Brain microvascular endothelial cell (primary cell): ENCODE results near the gene CYSTM1.

Experiments used
- DNase-seq: peaks from one replicate; pipeline ENCODE4 v3.0.0-alpha.2; 2020
- H3K27ac ChIP-seq: fragments of 250-450 bp; sonication (Bioruptor Pico); 2 replicates; pipeline ENCODE4 v1.5.1; 2020; ENCODE audit warnings: mild to moderate bottlenecking, moderate library complexity
- H3K27me3 ChIP-seq: fragments of 250-450 bp; sonication (Bioruptor Pico); replicated peaks from 2 replicates; pipeline ENCODE4 v1.5.1; 2020; ENCODE audit warnings: mild to moderate bottlenecking
- H3K36me3 ChIP-seq: fragments of 250-450 bp; sonication (Bioruptor Pico); replicated peaks from 2 replicates; pipeline ENCODE4 v1.5.1; 2020; ENCODE audit warnings: mild to moderate bottlenecking
- H3K4me3 ChIP-seq: 2 replicates; pipeline ENCODE4 v1.5.1; 2011; ENCODE audit warnings: low read depth, mild to moderate bottlenecking, control low read depth, low read length, moderate library complexity
- in situ Hi-C: cut with HindIII; loops from 2 replicates; pipeline ENCODE4 v1.10.0; 2017; ENCODE audit warnings: low sequenced_read_pairs, low pct_ligation_motif_present
- TF ChIP-seq, protein P1 (sequence below): IDR thresholded peaks from 2 replicates; pipeline ENCODE4 v1.5.1; 2011; ENCODE audit warnings: low read depth, mild to moderate bottlenecking, moderate library complexity, low read length, control low read depth, inconsistent platforms; ENCODE audit errors: missing control alignments

Gene CYSTM1, protein sequence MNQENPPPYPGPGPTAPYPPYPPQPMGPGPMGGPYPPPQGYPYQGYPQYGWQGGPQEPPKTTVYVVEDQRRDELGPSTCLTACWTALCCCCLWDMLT

DNA sequence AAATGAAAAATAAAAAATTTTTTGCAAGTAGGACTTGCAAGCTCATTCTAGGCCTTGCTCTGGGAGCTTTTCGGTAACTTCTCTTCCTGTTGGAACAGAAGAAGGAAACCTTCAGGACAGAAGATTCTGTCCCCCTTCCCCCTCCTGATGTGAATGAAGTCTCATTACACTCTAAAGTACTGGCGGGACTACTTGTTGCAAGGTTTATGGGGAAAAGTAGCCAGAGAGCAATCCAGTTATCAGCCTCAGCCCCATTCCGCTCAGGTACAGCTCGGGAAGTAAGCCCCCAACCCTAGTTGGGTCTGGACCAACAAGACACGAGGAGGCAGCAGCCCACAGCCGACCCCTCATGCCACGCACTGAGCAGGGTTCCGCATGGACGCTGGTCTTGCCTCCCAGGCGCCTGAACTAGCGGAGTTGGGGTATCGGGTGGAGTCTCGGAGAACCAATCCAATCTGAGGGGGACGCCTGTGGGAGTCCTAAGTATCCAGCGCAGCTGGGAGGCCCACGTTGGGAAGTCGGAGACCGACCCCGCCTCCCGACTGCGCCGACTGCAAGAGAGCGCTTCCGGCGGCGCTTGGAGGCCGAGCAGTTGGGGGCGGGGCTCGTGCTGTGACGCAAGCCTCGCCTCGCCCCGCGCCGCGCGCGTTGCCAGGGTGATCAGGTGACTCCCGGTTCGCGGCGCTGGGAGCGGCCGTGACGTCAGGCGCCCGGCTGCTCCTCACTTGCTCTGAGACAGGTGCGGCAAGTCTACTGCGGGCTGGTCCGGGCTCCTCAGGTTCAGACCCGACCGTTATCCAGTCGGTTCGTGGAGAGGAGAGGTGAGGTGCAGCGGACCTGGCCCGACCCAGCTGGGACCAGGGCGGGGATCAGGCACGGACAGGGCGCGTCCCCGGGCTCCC lies at the start of gene CYSTM1:
Gene CYSTM1, plus strand, starts transcription at position 724 of the 902 bp plus-strand sequence. CDS start 19,278 bp downstream, outside the sequence.
- in situ Hi-C loops = no loop called here
- TF ChIP-seq, protein P1, sequence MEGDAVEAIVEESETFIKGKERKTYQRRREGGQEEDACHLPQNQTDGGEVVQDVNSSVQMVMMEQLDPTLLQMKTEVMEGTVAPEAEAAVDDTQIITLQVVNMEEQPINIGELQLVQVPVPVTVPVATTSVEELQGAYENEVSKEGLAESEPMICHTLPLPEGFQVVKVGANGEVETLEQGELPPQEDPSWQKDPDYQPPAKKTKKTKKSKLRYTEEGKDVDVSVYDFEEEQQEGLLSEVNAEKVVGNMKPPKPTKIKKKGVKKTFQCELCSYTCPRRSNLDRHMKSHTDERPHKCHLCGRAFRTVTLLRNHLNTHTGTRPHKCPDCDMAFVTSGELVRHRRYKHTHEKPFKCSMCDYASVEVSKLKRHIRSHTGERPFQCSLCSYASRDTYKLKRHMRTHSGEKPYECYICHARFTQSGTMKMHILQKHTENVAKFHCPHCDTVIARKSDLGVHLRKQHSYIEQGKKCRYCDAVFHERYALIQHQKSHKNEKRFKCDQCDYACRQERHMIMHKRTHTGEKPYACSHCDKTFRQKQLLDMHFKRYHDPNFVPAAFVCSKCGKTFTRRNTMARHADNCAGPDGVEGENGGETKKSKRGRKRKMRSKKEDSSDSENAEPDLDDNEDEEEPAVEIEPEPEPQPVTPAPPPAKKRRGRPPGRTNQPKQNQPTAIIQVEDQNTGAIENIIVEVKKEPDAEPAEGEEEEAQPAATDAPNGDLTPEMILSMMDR = no peak
- peak; percentile 91 for DNase-seq
- H3K27me3 ChIP-seq = no peaks in the 10 kb centered on the region
- H3K4me3 ChIP-seq = peak within 1 kb of the TSS; percentile 80
- H3K36me3 ChIP-seq = no peaks in the 10 kb centered on the region
- H3K27ac ChIP-seq = peak within 1 kb of the TSS; percentile 68

DNA sequence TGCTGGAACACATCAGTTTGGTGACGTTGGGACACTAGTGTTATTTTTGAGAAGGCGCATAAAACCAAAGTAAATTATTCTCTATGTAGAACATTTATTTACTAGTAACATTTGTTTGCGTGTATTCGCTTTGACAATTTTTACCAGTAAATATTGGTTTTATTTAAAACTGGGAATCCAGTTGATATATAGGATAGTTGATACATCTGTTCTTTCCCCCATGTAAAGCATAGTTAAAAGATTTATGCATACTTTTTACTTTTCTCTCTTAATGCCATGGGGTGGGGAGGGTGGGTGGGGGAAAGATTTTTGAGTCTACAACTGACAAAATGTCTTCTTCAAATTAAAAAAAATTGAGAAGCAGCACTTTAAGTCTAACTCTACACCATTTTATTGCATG lies 49.4 kb upstream of the CYSTM1 start, which contains the start of gene IGIP:
Gene IGIP, plus strand, starts transcription at position 301 of the 400 bp plus-strand sequence. CDS start 2,540 bp downstream, outside the sequence.
- Histone ChIP-seq H3K36me3 (no peaks in the 10 kb centered on the region), H3K27ac (no peak within 1 kb of the TSS), H3K27me3 (no peaks in the 10 kb centered on the region), H3K4me3 (no peak within 1 kb of the TSS)
- no peak for DNase-seq
- TF ChIP-seq, protein P1 = no peak
- in situ Hi-C loops = no loop called here

DNA sequence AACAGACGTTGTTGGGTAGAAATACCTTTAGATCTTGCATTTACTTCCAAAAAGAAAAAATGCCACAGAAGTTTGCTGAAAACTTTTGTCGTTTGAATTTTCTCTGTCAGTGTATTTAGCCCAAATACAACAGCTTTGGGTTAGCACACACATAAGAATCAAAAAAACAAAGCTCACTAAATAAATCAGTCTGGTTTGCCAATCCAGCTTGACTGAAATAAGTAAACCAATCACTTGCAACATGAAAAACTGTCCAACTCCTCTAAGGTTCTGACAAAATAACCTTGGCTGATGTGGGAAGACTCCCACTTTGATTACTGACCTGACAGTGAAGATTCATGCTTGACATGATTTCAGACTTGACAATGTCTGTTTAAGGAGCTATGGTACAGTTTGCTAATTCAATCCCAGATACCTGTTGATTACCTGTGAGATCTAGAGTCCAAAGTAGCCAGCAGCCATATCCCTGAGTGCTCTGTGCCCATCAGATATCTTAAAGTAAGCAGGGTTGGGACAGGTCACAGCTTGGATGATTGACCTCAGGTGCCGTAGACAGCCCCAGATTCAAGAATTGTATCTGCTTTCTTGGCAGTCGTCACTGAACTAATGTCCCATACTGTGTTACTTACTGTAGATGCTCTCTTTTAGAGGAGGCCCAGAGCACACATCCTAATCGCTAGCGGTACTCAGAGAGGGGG lies 48.5 kb upstream of the CYSTM1 start:
- no peaks in the 10 kb centered on the region for H3K27me3 ChIP-seq
- DNase-seq = no peak
- in situ Hi-C loops = no loop called here
- no peak overlapping the region for H3K27ac ChIP-seq
- H3K4me3 ChIP-seq = no peak overlapping the region
- TF ChIP-seq, protein P1 = no peak
- H3K36me3 ChIP-seq = no peaks in the 10 kb centered on the region

DNA sequence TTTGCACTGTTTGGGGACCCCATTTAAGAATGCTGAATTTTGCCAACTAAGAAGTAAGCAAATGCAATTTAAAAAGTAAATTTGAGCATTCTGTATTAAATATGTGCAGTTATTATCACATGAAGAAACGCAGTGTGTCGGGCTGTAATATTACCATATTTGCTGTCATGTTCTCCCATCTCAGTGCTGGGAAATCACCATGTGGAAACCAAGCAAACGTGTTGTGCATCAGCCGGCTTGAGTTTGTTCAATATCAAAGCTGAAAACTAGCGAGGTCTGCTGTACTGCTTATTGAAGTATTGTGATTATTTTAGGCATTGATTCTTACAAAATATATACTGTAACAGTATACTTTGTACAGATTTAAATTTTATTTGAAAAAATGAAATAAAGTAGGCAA lies 46.6 kb upstream of the CYSTM1 start:
- Histone ChIP-seq H3K27ac (no peak overlapping the region), H3K4me3 (no peak overlapping the region), H3K36me3 (no peaks in the 10 kb centered on the region), H3K27me3 (no peaks in the 10 kb centered on the region)
- no peak for DNase-seq
- in situ Hi-C loops = no loop called here
- TF ChIP-seq, protein P1 = no peak

DNA sequence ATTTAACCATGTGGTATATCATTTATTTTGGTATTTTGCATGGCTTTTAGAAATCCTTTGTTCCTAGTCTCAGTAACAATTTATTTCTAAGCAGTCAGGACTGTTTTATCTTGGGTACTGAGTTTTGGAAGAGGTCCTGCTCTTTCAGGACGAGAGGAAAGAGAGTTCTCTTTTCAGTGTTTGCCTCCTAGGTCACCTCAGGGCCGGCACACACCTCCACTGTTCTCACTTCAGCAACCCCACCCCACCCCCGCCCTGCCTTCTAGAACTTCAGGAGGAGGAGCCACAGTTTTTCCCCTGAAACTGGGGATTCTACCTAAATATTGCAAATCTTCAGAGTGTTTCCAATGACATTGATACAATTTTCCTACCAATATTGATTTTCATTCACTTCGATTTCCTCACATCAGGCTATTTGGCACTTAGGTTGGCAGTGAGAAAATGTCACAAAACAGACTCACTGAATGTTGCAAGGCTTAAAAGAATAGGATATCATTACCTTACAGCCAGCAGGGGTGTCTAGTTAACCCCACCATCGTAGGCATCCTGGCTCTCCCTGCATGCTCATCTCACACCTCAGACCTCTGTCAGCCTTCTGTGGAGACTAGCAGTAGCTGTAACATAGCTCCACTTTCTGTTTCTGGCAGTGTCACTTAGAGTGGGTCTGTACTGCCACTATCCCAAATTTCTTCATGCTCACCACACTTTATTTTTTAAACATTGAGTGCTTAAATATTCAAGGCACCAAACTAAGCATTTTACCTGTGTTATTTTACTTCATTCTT lies 43.8 kb upstream of the CYSTM1 start:
- H3K4me3 ChIP-seq = no peak overlapping the region
- no peak for DNase-seq
- no peaks in the 10 kb centered on the region for H3K27me3 ChIP-seq
- in situ Hi-C loops = no loop called here
- H3K27ac ChIP-seq = no peak overlapping the region
- TF ChIP-seq, protein P1 = no peak
- H3K36me3 ChIP-seq = no peaks in the 10 kb centered on the region
